Measurements from ENCODE around the gene IRX6. TPM values are rescaled to one million over a fixed set of nuclear protein-coding genes. Genes with fewer than 3 reads are reported as not detected.

Gene IRX6
- total and polyA plus RNA-seq, 2 of the 4 experiments (the other 2 are of a cell fraction) = not detected

DNA sequence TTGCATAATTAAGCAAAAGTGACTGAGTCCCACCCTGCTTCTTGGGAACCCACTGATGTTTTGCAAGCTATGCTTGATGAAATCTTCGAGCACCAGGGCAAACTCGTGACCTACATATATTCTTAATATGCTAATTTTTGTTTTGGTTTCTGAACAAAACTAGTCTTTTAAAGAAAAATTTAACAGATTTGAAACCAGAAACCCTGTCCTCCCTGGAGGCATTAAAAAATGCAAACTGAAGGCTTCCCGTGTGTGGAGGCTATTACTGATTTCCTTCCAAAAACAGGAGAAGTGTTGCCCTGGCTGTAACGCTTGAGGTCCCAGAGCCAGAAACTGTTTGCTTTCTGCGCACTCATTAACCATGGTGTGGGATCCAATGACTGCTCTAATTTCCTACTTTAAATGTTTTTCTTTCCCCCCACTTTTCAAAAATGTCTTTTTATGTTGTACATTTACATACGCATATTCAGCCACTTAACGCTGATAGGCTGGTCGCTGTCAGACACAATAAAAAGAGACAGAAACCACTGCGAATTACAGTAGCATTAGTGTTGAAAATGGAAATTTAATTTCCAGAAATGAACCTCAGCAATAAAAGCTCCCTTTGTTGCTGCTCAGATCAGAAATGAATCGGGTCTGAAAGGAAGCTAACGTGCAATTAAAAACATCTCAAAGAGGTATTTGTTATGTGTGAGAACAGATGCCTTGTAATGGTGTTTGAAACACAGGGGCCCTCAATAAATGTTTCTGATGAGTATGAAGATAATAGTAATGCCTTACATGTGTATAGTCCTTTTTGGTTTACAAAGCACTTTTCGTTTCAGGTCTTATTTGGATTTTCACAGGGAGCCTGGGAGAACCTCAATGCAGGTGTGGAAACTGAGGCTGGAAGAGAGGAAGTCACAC lies 39.9 kb upstream of the IRX6 start:
- no peak overlapping the region for H2BK15ac ChIP-seq (ENCODE audit: low read depth, low read length)
- no peaks in the 10 kb centered on the region for H4K20me1 ChIP-seq (ENCODE audit: insufficient read depth, low read length)
- no peak overlapping the region for H3K4me2 ChIP-seq (ENCODE audit: low read depth, low read length)
- H2AK9ac ChIP-seq (replicated peaks; ENCODE audit: low read depth, low read length, poor library complexity) = no peak overlapping the region
- H4K91ac ChIP-seq (ENCODE audit: insufficient read depth, low read depth, low read length) = no peak overlapping the region
- H3K27me3 ChIP-seq (ENCODE audit: control insufficient read depth, insufficient read depth, low read length) = no peaks in the 10 kb centered on the region
- ATAC-seq (ENCODE audit: low read depth) (no peak), DNase-seq (no peak)
- H2BK120ac ChIP-seq (ENCODE audit: low read depth, low read length) = no peak overlapping the region
- H2BK5ac ChIP-seq (ENCODE audit: low read depth, low read length, poor library complexity, severe bottlenecking) = no peak overlapping the region
- intact Hi-C loops (cut with micrococcal nuclease) = no loop called here
- dilution Hi-C loops (cut with HindIII; ENCODE audit: low sequenced_read_pairs, unreplicated experiment) = no loop called here
- POLR2A ChIA-PET (ENCODE audit: unreplicated experiment) = no interaction called here
- no peaks in the 10 kb centered on the region for H3K9me3 ChIP-seq (ENCODE audit: control insufficient read depth, insufficient read depth, low read length)
- H3K23ac ChIP-seq (ENCODE audit: low read depth, low read length) = no peak overlapping the region
- in situ Hi-C loops (cut with MboI; ENCODE audit: low sequenced_read_pairs) = no loop called here
- H3K27ac ChIP-seq (ENCODE audit: insufficient read depth, low read length) = no peak overlapping the region
- no peak overlapping the region for H2AK5ac ChIP-seq (ENCODE audit: low read depth, low read length)
- no peak overlapping the region for H2AFZ ChIP-seq (replicated peaks; ENCODE audit: low read length, poor library complexity)
- no peak overlapping the region for H3K4ac ChIP-seq (ENCODE audit: low read depth, low read length)
- BruUV-seq (replicated peaks) = no TSS peak
- no peak overlapping the region for H3K18ac ChIP-seq (ENCODE audit: low read depth, low read length)
- H3K56ac ChIP-seq (ENCODE audit: extremely low read depth, insufficient read depth, low read length) = no peak overlapping the region
- WGBS, 2 experiments (ENCODE audit: extremely low coverage in 2 of 2, insufficient read length in 1 of 2) = 29% methylated on average over 3 of the region's 12 CpGs; no CpG with 5 or more reads in 1 of the 2 experiments
- H2BK20ac ChIP-seq (ENCODE audit: low read depth, low read length) = no peak overlapping the region
- H3K36me3 ChIP-seq (ENCODE audit: control insufficient read depth, insufficient read depth, low read length) = no peaks in the 10 kb centered on the region
- no peaks in the 10 kb centered on the region for H3K9me1 ChIP-seq (ENCODE audit: insufficient read depth, low read length)
- no peak overlapping the region for H4K5ac ChIP-seq (ENCODE audit: low read depth, low read length)
- CTCF ChIA-PET = no interaction called here
- no peak for TF ChIP-seq RCOR1 (IDR thresholded peaks at IDR 0.05; ENCODE audit: insufficient replicate concordance, low read length)
- TF ChIP-seq FOS (IDR thresholded peaks at IDR 0.05; ENCODE audit: low read depth, low read length) = no peak
- no peak for TF ChIP-seq RAD21 (IDR thresholded peaks at IDR 0.05; ENCODE audit: low read length)
- TF ChIP-seq ELK1 (IDR thresholded peaks at IDR 0.05; ENCODE audit: borderline replicate concordance, low read depth, low read length) = no peak
- TF ChIP-seq MAZ (IDR thresholded peaks at IDR 0.05; ENCODE audit: borderline replicate concordance, low read depth, low read length) = no peak
- TF ChIP-seq CTCF (conservative IDR thresholded peaks at IDR 0.05; ENCODE audit: low read depth, low read length) = no peak
- no peak for TF ChIP-seq SMC3 (IDR thresholded peaks at IDR 0.05; ENCODE audit: low read depth, low read length)
- TF ChIP-seq MAFK (IDR thresholded peaks at IDR 0.05; ENCODE audit: low read depth, low read length) = no peak
- TF ChIP-seq CEBPB (IDR thresholded peaks at IDR 0.05; ENCODE audit: low read depth, low read length) = no peak
- no peak for TF ChIP-seq NFE2L2 (IDR thresholded peaks at IDR 0.05; ENCODE audit: low read depth, low read length)
- no peak for TF ChIP-seq MXI1 (IDR thresholded peaks at IDR 0.05; ENCODE audit: borderline replicate concordance, low read depth, low read length)
- TF ChIP-seq POLR2A (IDR thresholded peaks at IDR 0.05; ENCODE audit: low read depth, low read length) = no peak
- TF ChIP-seq RFX5 (IDR thresholded peaks at IDR 0.05; ENCODE audit: low read depth, low read length) = no peak
- TF ChIP-seq CHD1 (IDR thresholded peaks at IDR 0.05; ENCODE audit: low read depth, low read length) = no peak
- no peak for TF ChIP-seq BHLHE40 (IDR thresholded peaks at IDR 0.05; ENCODE audit: low read depth, low read length)
- no peak overlapping the region for H4K8ac ChIP-seq (ENCODE audit: low read depth in 2 of 2, low read length in 2 of 2)
- H3K14ac ChIP-seq (replicated peaks; ENCODE audit: low read depth, low read length) = no peak overlapping the region
- no peak overlapping the region for H3K9ac ChIP-seq (ENCODE audit: low read depth, low read length)
- no peaks in the 10 kb centered on the region for H3K79me1 ChIP-seq (ENCODE audit: low read depth in 1 of 2, low read length in 2 of 2)
- H3K4me3 ChIP-seq (ENCODE audit: insufficient read depth, low read depth, low read length) = no peak overlapping the region
- H3K4me1 ChIP-seq (ENCODE audit: control insufficient read depth, insufficient read depth, low read length) = no peaks in the 10 kb centered on the region
